ENCODE data around the gene NDUFC2.
"Not testable (repeated sequence)": the region's sequence is repeated elsewhere in the genome, so short reads cannot be mapped to it uniquely, and the experiment has no call there.

Gene NDUFC2

DNA sequence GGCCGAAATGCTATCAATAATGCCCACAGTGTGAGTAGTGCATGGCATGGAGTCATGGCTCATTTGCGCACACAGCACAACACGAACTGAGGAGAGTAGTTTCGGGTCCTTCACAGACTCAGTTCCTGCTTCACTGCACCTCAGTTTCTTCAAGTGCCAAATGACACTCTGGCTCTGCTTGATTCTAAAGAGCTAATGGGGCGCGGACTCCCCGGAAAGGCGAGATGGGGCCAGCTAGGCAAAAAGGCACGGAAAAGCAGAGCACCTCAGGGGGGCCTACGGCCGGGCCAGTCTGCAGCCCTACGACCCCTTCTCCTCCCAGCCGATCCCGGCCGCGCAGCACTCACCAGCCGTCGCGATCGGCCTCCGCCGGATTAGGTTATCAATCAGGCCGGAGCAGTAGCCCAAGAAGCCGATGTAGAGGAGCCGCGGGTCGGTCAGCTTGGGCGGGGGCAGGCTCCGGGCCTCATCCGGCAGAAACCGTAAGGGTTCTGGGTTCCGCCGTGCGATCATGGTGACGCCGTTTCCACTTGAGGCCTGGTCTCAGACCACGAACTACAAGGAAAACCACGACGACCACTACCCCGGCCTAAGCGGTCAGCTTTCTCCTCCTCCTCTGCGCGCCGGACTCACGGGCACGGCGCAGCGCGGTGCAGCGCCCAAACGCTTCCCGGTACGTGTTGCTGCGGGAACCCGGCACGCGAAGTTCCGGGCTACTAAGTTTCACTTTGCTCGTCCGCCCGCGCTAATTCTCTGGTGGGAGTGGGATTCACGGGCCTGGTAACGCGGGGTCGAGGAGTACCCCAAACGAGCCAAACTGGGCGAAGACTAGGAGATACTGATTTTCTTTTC is at the start of gene NDUFC2:
Gene NDUFC2, minus strand, starts transcription at position 631 of the 852 bp plus-strand sequence. Its CDS starts 118 bp downstream, at position 513.
- DNase-seq (ENCODE audit: low read depth), result peak; percentile 54

DNA sequence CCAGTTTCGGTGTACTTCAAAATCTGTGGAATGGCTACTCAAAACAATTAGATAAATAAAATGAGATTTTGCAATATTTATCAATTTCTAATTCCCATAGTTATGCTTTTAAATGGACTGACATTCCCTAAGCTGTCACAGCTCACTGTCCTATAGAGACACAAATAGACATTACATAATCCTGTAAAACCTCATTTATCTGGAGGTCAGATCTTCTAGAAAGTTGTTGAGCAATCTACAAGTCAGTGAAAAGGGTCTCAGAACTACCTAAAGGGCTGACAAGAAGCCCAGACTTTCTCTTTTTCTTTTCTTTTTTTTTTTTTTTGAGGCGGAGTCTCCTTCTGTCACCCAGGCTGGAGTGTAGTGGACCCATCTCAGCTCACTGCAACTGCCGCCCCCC is 47.7 kb upstream of the NDUFC2 start:
- DNase-seq (ENCODE audit: low read depth), result no peak

GRCh38 chr11:78112582-78113275 is 33.1 kb upstream of the NDUFC2 start:
- no peak for DNase-seq (ENCODE audit: low read depth)

DNA sequence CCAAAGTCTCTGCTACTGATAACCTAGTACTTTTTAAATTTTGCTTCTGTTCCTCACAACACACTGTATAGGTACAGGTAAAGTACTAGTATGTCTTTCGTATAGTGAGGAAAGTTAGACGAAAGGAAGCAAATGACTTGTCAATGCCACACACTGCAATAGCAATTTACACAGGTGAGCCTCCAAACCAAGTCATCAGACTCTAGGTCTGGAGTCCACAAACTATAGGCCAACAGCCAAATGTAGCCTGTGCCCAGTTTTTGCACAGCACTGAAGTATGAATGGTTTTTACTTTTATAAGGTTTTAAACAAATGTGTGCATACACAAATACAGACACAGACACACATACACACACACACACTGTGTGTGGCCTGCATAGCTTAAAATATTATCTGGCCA is 31.6 kb upstream of the NDUFC2 start:
- DNase-seq (ENCODE audit: low read depth), result no peak

GRCh38 chr11:78110830-78111229 is 31.2 kb upstream of the NDUFC2 start:
- DNase-seq (ENCODE audit: low read depth), result no peak

GRCh38 chr11:78110351-78110750 is 30.7 kb upstream of the NDUFC2 start:
- no peak for DNase-seq (ENCODE audit: low read depth)

GRCh38 chr11:78109081-78110015 is 29.7 kb upstream of the NDUFC2 start:
- no peak for DNase-seq (ENCODE audit: low read depth)

GRCh38 chr11:78100676-78101472 is 21.2 kb upstream of the NDUFC2 start:
- DNase-seq (ENCODE audit: low read depth), result no peak

- no peak for DNase-seq (ENCODE audit: low read depth)
Measured at GRCh38 chr11:78100261-78100660, 20.6 kb upstream of the NDUFC2 start.

DNA sequence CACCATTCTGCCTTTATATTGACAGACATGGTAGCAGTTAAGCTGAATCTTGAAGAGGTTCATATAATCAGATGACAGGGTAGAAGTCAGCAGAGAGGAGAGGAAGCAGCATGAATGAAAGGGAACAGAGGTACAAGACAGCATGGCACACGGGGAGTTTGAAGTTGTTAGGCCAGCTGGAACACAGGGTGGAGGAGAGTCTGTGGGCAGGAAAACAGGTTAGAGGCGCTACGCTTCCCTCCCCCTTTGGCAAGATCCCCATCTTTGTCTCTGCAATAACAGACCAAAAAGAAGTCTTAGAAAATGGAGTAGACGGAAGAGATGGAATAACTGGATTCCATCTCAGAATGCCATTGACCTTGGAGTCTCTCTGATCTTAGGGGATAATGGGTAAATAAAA is 20.0 kb upstream of the NDUFC2 start:
- no peak for DNase-seq (ENCODE audit: low read depth)

DNA sequence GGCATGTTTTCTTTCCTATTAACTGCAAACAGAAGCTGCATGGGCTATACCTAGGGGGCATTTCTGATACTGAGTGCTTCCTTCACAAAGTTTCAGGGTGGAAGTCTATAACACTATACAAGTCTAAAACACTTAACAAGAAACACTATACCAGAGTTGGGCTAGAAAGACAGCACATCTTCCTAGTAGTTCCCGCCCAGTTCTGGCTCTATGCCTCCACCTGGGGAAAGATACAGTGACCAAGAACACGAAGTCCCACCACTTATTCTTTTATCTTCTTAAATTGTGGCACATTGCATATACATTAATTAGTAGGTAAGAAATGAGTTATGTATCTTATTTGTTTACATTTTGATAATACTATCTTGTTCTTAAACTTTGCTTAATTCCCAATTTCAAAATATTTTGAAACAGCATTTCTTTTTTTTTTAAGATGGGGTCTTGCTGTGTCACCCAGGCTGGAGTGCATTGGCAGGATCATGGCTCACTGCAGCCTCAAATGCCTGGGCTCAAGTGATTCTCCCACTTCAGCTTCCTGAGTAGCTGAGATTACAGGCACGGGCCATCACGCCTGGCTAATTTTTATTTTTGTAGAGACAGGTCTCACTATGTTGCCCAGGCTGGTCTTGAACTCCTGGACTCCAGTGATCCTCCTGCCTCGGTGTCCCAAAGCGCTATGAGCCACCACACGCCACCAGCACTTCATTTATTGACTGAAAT is 18.2 kb upstream of the NDUFC2 start:
- no peak for DNase-seq (ENCODE audit: low read depth)

- DNase-seq (ENCODE audit: low read depth), result no peak
Measured at GRCh38 chr11:78094250-78094649, 14.6 kb upstream of the NDUFC2 start.

GRCh38 chr11:78086521-78087074 is 6.9 kb upstream of the NDUFC2 start:
- not testable (repeated sequence) for DNase-seq (ENCODE audit: low read depth)

DNA sequence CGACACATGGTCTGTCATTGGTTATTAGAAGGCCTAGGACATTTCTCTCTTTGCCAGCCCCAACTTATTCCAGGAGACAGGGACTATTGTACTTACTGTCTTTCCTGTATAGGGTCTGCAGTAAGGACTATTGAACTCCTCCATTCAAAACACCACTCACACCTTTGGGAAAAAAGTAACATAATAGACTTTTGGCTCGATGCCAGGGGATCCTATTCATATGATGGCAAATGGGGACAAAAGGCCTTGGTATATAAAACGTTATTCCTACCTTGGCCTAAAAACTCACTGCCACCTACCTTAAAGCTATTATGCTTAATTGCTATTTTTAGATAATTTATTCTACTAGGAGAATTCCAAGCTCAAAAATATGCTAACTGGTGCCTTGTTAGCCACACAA is 6.3 kb upstream of the NDUFC2 start:
- no peak for DNase-seq (ENCODE audit: low read depth)

- DNase-seq (ENCODE audit: low read depth), result not testable (repeated sequence)
Measured at GRCh38 chr11:78084506-78084905, 4.8 kb upstream of the NDUFC2 start.

GRCh38 chr11:78083021-78083420 is 3.4 kb upstream of the NDUFC2 start:
- no peak for DNase-seq (ENCODE audit: low read depth)

- DNase-seq (ENCODE audit: low read depth), result no peak
Measured at GRCh38 chr11:78082146-78082545, 2.5 kb upstream of the NDUFC2 start.

GRCh38 chr11:78081583-78081982 is 1.9 kb upstream of the NDUFC2 start:
- no peak for DNase-seq (ENCODE audit: low read depth)

GRCh38 chr11:78080818-78081495 is 1.3 kb upstream of the NDUFC2 start:
- peak; percentile 17 for DNase-seq (ENCODE audit: low read depth)

Measured in GM04504 (cell line).